Peyer's patch (tissue), 4 donors: ENCODE data around the gene PPP1R13B.

ENCODE experiments used
- CTCF ChIP-seq, 6 experiments: fragments of 450-650 bp in 4 of 6; fragments of 200-600 bp in 2 of 6; sonication (generic) in 1 of 6; IDR thresholded peaks; one replicate each; pipeline ENCODE4 v1.5.1; 2017 to 2019; ENCODE audit warnings: antibody characterized with exemption in 6 of 6, mild to moderate bottlenecking in 3 of 6, moderate library complexity in 1 of 6
- POLR2A ChIP-seq, 2 donors: fragments of 450-650 bp; IDR thresholded peaks; one replicate each; pipeline ENCODE4 v1.5.1; 2017; ENCODE audit warnings: antibody characterized with exemption in 2 of 2, mild to moderate bottlenecking in 2 of 2, moderate library complexity in 2 of 2

GRCh38 chr14:103719751-103720150 is 127.6 kb downstream of the PPP1R13B start:
- TF ChIP-seq POLR2A (IDR thresholded peaks at IDR 0.05): no peak
- TF ChIP-seq CTCF (IDR thresholded peaks at IDR 0.05): no peak
